Measurements from ENCODE around the gene CRYL1. TPM values are rescaled to one million over a fixed set of nuclear protein-coding genes. Genes with fewer than 3 reads are reported as not detected.

Gene CRYL1
- total and polyA plus RNA-seq, 2 of the 4 experiments (the other 2 are of a cell fraction): 11.7 to 16.4 TPM

DNA sequence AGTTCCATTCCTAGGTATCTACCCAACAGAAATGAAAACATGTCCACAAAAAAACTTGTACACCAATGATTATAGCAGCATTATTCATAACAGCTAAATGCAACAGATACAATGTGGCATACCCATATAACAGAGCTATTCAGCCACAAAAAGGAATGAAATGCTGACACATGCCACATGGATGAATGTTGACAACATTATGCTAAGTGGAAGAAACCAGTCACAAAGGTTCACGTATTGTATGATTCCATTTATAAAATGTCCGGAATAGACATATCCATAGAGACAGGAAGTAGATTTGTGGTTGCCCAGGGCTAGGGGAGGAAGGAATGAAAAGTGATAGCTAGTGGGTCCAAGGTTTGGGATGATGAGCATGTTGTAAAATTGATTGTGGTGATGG, 10.8 kb downstream of the CRYL1 start:
- Histone ChIP-seq H3K79me1 (ENCODE audit: low read depth in 1 of 2, low read length in 2 of 2) (no peaks in the 10 kb centered on the region; a peak in 1 of 4 replicates), H3K9me1 (ENCODE audit: insufficient read depth, low read length) (0 out of 2 replicates have a peak, but pooled peaks cover 3% of the 10 kb centered on the region), H3K18ac (ENCODE audit: low read depth, low read length) (no peak overlapping the region), H4K8ac (ENCODE audit: low read depth in 2 of 2, low read length in 2 of 2) (no peak overlapping the region), H4K20me1 (ENCODE audit: insufficient read depth, low read length) (no peaks in the 10 kb centered on the region), H2BK5ac (ENCODE audit: low read depth, low read length, poor library complexity, severe bottlenecking) (no peak overlapping the region), H3K4me2 (ENCODE audit: low read depth, low read length) (no peak overlapping the region), H3K27me3 (ENCODE audit: control insufficient read depth, insufficient read depth, low read length) (no peaks in the 10 kb centered on the region), H2AK5ac (ENCODE audit: low read depth, low read length) (no peak overlapping the region), H2BK20ac (ENCODE audit: low read depth, low read length) (no peak overlapping the region), H2AK9ac (replicated peaks; ENCODE audit: low read depth, low read length, poor library complexity) (no peak overlapping the region), H2BK120ac (ENCODE audit: low read depth, low read length) (no peak overlapping the region), H3K9ac (ENCODE audit: low read depth, low read length) (no peak overlapping the region), H3K4me1 (ENCODE audit: control insufficient read depth, insufficient read depth, low read length) (no peaks in the 10 kb centered on the region), H3K56ac (ENCODE audit: extremely low read depth, insufficient read depth, low read length) (no peak overlapping the region), H2AFZ (replicated peaks; ENCODE audit: low read length, poor library complexity) (no peak overlapping the region), H3K27ac (ENCODE audit: insufficient read depth, low read length) (no peak overlapping the region), H3K9me3 (ENCODE audit: control insufficient read depth, insufficient read depth, low read length) (no peaks in the 10 kb centered on the region), H3K4me3 (ENCODE audit: insufficient read depth, low read depth, low read length) (no peak overlapping the region), H4K91ac (ENCODE audit: insufficient read depth, low read depth, low read length) (no peak overlapping the region), H3K23ac (ENCODE audit: low read depth, low read length) (no peak overlapping the region), H2BK15ac (ENCODE audit: low read depth, low read length) (no peak overlapping the region), H3K36me3 (ENCODE audit: control insufficient read depth, insufficient read depth, low read length) (peaks cover 5% of the 10 kb centered on the region), H4K5ac (ENCODE audit: low read depth, low read length) (no peak overlapping the region), H3K4ac (ENCODE audit: low read depth, low read length) (no peak overlapping the region), H3K14ac (replicated peaks; ENCODE audit: low read depth, low read length) (no peak overlapping the region)
- intact Hi-C loops (cut with micrococcal nuclease) (no loop called here), dilution Hi-C loops (cut with HindIII; ENCODE audit: low sequenced_read_pairs, unreplicated experiment) (no loop called here), in situ Hi-C loops (cut with MboI; ENCODE audit: low sequenced_read_pairs) (loop anchor here (25.0 kb wide), 1 partner anchor 972 kb away; no protein-coding TSS in a partner anchor)
- TF ChIP-seq NFE2L2 (IDR thresholded peaks at IDR 0.05; ENCODE audit: low read depth, low read length) (no peak), FOS (IDR thresholded peaks at IDR 0.05; ENCODE audit: low read depth, low read length) (no peak), CHD1 (IDR thresholded peaks at IDR 0.05; ENCODE audit: low read depth, low read length) (no peak), BHLHE40 (IDR thresholded peaks at IDR 0.05; ENCODE audit: low read depth, low read length) (no peak), RAD21 (IDR thresholded peaks at IDR 0.05; ENCODE audit: low read length) (no peak)
- TF ChIP-seq, protein P1, sequence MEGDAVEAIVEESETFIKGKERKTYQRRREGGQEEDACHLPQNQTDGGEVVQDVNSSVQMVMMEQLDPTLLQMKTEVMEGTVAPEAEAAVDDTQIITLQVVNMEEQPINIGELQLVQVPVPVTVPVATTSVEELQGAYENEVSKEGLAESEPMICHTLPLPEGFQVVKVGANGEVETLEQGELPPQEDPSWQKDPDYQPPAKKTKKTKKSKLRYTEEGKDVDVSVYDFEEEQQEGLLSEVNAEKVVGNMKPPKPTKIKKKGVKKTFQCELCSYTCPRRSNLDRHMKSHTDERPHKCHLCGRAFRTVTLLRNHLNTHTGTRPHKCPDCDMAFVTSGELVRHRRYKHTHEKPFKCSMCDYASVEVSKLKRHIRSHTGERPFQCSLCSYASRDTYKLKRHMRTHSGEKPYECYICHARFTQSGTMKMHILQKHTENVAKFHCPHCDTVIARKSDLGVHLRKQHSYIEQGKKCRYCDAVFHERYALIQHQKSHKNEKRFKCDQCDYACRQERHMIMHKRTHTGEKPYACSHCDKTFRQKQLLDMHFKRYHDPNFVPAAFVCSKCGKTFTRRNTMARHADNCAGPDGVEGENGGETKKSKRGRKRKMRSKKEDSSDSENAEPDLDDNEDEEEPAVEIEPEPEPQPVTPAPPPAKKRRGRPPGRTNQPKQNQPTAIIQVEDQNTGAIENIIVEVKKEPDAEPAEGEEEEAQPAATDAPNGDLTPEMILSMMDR (conservative IDR thresholded peaks at IDR 0.05; ENCODE audit: low read depth, low read length): no peak
- ATAC-seq (ENCODE audit: low read depth): no peak
- WGBS, 2 experiments (ENCODE audit: extremely low coverage in 2 of 2, insufficient read length in 1 of 2): 92% methylated on average over 2 of the region's 2 CpGs; no CpG with 5 or more reads in 1 of the 2 experiments
- ChIA-PET POLR2A (ENCODE audit: unreplicated experiment) (no interaction called here), CTCF (no interaction called here)
- no TSS peak for BruUV-seq (replicated peaks)
- DNase-seq: no peak
